Epithelial cell of prostate (primary cell): Measurements from ENCODE around the gene CASQ1.

Experiments used
- DNase-seq: peaks from one replicate; pipeline ENCODE4 v3.0.0-alpha.2; 2011; ENCODE audit warnings: low read depth, low spot score
- H3K27ac ChIP-seq: fragments of 450-650 bp; 2 replicates; pipeline ENCODE4 v1.5.1; 2017; ENCODE audit warnings: mild to moderate bottlenecking

CASQ1 gene

GRCh38 chr1:160197231-160197630, 6.9 kb downstream of the CASQ1 start:
- H3K27ac ChIP-seq, result no peak overlapping the region
- no peak for DNase-seq

GRCh38 chr1:160200786-160201185, 10.4 kb downstream of the CASQ1 start:
- DNase-seq, result no peak
- no peak overlapping the region for H3K27ac ChIP-seq

DNA sequence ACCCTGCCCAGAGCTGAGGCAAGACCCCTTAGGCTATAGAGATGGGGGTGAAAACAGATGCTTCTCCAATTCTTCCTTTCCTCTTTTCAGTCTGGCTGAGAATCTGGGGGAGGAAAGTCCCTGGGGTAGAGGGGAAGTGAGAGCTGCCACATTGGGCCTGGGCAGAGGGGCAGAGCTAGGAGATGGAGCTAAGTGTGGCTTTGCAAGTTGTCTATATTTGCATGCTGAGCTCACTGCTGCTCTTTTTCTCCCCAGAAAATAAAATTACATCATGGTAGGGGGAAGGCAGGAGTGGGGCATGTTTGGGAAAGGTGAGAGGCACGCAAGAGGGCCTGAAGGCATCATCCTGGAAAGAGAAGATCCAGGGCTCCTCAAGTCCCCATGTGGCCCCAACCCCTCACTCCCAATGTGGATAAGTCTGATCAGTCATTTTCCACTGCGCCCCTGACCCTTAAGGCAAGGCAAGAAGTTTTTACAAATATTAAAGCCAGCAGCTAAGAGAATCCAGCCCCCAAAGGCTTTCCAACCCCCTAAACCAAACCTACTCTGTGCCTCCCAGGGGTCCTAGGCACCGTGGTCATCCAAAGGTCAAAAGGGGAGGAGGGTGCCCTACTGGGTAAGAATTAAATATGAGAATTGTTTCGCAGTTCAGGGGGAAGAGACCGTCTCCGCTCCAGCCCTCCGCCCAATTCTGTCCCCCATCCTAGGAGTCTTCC, 14.3 kb downstream of the CASQ1 start:
- DNase-seq, result no peak
- peak overlapping the region; percentile 94 for H3K27ac ChIP-seq

- peak within 1 kb of the TSS; percentile 94 for H3K27ac ChIP-seq
- no peak for DNase-seq
Observed at GRCh38 chr1:160205242-160206035, 15.1 kb downstream of the CASQ1 start, which contains the start of gene PEA15. Gene PEA15 (plus strand): TSS chr1:160205384. CDS start chr1:160211545, 6,161 bp downstream.

- H3K27ac ChIP-seq, result peak overlapping the region; percentile 94
- no peak for DNase-seq
Observed at GRCh38 chr1:160206036-160206389, 15.6 kb downstream of the CASQ1 start.

- H3K27ac ChIP-seq, result peak overlapping the region; percentile 94
- DNase-seq, result no peak
Observed at GRCh38 chr1:160206421-160207117, 16.2 kb downstream of the CASQ1 start.

DNA sequence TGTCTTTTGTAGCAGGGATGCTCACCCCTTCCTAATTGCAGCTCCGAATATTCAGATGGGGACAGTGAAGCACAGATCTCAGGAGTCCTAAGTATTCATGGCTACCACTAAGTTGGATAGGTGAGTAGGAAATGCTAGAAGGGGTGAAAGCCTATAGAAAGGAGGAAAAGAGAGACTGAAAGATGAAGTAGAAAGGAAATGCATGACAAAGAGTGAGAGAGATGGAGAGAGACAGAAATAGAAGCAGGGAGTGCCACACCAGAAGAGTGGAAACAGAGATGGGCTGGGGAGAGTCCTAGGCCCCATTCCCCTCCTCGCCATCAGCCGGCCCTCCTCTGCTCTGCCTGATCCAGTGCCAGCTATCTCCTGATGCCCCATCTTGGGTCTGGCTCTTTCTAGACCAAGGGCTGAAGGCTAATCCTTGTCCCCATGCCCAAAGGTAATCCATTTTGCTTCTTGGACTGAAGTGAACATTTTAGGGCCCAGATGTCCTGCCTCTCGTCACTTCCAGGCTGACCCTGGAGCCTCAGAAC, 16.8 kb downstream of the CASQ1 start:
- peak overlapping the region; percentile 94 for H3K27ac ChIP-seq
- no peak for DNase-seq

DNA sequence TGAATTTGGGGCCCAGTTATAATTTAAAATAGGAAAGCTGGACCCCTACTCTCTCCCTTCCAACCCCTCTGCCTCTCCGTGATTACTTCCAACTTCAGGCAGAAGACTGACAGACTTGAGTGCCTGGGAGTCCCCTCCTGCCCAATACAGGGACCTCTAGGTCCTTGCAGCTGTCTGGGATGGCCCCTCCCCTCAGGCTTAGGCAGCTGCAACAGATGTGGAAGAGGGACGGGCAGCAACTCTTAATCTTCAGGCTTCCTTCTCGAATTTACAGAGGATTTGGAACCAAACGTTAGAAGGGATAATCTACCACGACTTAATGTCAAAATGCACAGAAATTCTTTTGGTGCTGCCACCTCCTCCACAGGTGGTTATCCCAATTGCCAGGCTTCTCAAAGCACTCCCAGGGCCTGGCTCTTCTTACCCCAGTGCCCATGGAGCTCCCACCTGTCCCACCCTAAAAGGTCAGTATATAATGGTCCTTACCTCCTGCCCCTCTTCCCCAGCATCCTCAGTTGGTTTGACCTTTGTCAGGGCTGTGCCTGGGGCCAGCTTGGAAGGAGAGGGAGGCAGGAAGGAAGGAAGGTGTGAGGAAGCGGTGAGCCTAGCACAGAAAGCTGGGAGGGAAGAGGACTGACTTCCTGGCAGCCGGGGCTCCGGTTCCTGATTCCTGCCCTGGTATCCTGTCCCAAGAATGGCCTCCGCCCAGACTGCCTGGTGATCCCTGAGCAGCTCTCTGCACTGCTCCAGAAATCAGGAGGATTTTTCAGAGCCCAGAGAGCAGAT, 17.6 kb downstream of the CASQ1 start:
- H3K27ac ChIP-seq, result no peak overlapping the region
- no peak for DNase-seq

DNA sequence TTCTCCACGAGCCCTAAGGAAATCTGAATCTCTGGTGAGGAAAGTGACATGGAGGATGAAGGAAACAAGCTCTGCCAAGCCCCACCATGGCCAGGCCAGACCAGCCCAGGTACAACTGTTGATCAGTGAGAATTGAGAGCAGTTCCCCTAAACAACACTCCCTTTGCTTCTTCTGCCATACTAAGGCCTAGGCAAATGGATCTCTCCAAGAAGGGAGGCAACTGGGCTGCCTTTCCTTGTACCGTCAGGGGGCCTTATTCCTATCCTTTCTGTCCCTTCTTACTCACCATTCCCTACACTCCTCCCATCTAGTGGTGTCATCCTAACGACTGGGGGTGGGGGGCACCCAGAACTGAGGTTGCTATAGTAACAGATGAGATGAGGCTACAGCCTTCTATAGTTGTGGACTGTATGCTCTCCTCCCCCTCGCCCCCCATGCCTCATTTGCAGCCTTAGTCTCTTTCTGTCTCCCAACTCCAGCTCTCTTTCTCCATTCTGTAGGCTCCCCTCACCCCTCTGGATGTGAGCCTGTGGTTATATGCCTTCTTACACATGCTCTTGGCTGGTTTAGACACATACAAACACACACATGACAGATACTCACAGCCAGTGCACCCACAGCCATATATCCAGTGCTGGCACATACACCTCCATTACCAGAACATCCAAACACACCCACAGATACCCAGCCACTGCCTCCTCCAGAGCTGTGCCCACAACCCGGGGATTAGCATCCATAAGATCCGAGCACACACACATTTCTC, 18.4 kb downstream of the CASQ1 start:
- H3K27ac ChIP-seq, result no peak overlapping the region
- DNase-seq, result no peak

DNA sequence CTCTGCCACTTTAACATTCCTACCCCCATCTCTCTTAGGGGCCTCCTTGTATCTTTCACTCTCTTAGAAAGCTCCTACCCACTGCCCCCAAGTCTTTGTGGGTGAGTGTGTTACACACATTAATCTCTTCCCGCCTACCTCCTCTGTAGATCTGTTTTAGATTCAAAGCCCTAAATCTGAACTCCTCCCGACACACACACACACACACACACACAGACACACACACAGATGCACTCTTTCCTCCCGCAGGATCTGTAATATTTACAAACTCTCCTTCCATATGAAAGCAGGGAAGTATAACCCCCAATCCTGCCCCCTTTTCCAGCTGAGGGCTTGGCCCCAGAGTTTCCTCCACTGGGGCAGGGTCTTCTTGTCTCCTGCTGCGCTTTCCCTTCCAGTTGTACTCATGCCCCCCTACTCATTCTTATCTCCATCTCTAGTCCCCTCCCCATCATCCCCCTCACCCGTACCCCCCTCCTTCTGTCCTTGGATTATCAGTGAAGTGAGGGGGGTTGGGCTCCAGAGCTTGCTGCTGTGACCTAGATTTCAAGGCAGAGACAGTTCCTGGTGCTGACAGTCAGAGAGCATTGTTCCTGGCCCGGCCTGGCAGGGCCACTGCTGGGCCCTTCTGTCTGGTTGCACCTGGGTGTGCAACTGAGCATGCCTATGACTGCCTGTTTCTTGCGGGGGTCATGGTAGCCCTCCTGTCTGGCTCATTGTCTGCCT, 19.1 kb downstream of the CASQ1 start:
- DNase-seq, result no peak
- no peak overlapping the region for H3K27ac ChIP-seq

DNA sequence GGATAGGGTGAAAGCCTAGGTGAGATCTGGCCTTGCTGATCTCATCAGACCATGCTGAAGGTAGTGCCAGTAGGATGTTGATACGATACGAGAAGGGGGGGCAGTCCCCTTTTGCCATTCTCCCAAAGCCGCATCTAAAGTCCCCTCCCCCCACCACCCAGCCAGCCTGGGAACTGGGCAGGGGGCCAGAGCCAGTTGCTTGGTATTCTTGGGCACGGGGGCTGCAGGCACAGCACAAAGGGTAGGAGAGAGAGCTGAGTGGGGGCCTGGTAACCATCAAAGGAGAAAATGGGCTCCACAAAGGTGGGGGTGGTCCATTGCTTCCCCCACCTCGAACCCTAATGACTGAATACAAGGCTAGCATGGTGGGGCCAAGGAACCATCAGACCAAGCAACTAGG, 20.2 kb downstream of the CASQ1 start:
- H3K27ac ChIP-seq, result no peak overlapping the region
- DNase-seq, result no peak

DNA sequence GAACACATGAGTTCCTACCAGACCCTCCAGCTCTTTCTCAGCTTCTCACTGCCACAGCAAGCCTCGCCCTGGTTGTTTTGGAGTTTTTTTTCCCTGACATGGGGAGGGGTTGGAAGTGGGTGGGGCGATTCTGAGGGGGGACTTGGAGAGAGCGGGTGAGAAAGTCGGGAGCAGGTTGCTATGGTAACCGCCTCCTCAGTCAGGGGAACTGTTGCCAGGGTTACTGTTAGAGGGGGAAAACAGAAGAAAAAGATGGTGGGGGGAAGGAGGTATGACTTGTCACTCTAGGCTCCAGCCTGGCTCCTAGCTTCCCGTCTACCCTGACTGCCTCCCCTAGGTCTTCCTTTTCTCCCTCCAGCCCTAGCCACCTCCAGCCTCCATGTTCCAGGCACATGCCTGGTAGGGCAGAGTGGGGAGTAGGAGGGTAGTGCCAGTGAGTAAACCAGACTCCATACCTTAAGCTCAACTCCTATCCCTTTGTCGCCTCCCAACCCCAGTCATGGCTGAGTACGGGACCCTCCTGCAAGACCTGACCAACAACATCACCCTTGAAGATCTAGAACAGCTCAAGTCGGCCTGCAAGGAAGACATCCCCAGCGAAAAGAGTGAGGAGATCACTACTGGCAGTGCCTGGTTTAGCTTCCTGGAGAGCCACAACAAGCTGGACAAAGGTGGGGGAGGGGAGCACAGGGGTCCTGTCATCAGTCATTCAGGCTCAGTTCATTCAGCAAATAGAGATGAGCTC, 20.8 kb downstream of the CASQ1 start:
- H3K27ac ChIP-seq, result no peak overlapping the region
- no peak for DNase-seq

GRCh38 chr1:160214481-160215140, 24.2 kb downstream of the CASQ1 start:
- DNase-seq, result no peak
- H3K27ac ChIP-seq, result peak overlapping the region; percentile 95

DNA sequence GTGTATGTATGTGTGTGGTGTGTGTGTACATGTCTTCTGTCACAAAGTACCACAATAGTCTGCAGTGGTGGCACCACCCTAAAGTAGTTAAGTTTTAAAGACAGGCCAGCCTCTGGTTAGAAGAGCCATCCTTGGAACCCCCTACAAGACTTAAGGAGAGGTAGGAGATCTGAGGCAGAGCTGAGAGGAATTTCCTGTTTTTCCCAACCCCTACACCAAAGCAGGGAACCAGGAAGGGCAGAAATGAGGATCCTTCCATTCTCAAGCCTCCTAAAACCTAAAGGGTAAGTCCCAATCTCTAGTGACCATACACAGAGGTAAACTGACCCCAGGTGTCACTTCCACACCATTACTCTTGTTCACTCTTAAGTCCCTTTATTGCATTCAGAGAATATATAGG, 25.9 kb downstream of the CASQ1 start:
- no peak for DNase-seq
- peak overlapping the region; percentile 95 for H3K27ac ChIP-seq

DNA sequence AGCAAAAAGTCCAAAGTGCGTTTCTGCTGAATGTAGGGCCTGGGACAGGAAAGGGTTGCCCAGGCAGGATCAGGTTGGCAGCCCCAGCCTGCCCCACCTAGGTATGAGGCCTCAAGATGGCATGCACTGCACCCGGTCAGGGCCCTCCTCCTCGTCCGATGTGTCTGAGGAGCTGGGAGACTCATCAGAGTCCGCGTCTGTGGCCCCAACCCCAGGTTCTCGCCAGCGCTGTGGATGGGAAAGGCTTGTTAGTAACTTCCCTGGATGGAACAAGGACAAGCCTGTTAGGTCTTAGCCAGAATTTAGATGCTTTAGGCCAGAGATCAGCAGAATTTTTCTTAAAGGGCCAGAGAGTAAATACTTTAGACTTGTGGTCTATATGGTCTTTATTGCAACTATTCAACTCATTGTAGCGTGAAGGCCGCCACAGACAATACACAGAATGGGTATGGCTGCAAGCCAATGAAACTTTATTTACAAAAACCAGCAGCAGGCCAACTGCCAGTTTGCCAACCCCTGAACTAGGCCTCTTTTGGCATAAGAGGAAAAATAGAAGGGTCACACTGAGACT, 27.2 kb downstream of the CASQ1 start:
- H3K27ac ChIP-seq, result peak overlapping the region; percentile 95
- DNase-seq, result no peak

DNA sequence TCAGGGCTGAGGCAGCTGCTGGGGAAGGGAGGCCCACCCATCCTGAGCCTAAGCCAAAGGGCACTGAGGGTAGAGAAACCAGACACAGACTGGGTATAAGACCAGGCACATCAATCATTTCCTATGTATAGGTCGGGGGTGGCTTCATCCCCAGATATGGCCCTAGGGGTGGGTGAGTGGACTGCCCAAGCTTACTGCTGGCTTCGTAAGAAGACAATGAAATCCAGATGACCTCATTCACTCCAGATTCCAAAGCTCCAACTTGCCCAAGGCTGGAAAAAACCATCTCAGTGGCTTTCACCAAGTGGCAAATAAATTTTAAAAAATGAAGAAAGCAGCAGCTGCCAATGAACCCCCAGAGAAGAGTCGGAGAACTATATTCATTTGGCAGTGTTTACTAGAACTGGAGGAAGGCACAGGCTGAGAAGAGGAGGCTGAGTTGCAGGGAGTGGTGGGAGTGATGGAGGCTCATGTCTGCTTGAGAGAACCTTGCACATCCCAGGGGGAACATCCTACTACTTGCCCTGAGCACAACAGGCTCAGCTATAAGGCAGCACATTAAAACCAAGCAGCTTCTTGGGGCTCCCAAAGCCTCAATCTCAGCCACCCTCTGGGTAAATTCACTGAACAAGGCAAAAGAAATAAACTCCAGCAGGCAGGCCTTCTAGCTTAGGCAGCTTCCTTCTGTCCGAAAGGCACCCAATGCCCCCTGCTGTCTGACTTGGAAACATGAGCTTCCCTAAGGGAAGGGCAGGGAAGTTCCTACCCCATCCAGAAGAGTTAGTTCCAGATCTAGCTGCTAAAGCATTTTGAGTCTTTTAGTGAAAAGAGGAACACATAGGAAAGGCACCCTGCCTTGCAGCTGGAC, 28.9 kb downstream of the CASQ1 start:
- peak overlapping the region; percentile 95 for H3K27ac ChIP-seq
- DNase-seq, result no peak
